Endothelial cell of umbilical vein (primary cell): Measurements from ENCODE around the gene HES6. TPM values are rescaled to one million over a fixed set of nuclear protein-coding genes. Genes with fewer than 3 reads are reported as not detected.
"Not testable (repeated sequence)": the region's sequence is repeated elsewhere in the genome, so short reads cannot be mapped to it uniquely, and the experiment has no call there.

Experiments used
- BruUV-seq: library from RNA; stranded (reverse); fragments of 400-500 nt; replicated peaks from 2 replicates; lab custom pipeline; 2021; lab: Mats Ljungman, UMichigan
- CTCF ChIA-PET: fragments of 300-600, 350-600 bp; sonication (Branson Sonifier 250); formaldehyde crosslinking; loops from one replicate; lab custom pipeline; 2021; ENCODE audit warnings: antibody characterized with exemption, inconsistent platforms; lab: Charles Lee
- POLR2A ChIA-PET: fragments of 300-600, 350-600 bp; sonication (Branson Sonifier 250); formaldehyde crosslinking; loops from one replicate; lab custom pipeline; 2021; ENCODE audit warnings: antibody characterized with exemption, inconsistent platforms; lab: Charles Lee
- DNase-seq: peaks from one replicate; pipeline ENCODE4 v3.0.0-alpha.2; 2011; ENCODE audit warnings: low read depth, low spot score
- FAIRE-seq: peaks from 2 replicates; lab custom pipeline; 2011; peaks lifted over from hg19 to GRCh38; lab: Jason Lieb, UNC
- H2AFZ ChIP-seq: 2 replicates; pipeline ENCODE4 v1.6.0; 2012; ENCODE audit warnings: low read depth, low read length, control low read depth, inconsistent platforms
- H3K27ac ChIP-seq: 2 replicates; pipeline ENCODE4 v1.5.1; 2011; ENCODE audit warnings: low read depth, mild to moderate bottlenecking, control low read depth, low read length, moderate library complexity; ENCODE audit not compliant: insufficient read depth
- H3K27me3 ChIP-seq, 2 experiments: 2 replicates each; pipeline versions ENCODE4 v1.6.0 to v1.6.1; 2011; ENCODE audit warnings: low read length in 2 of 2, mixed read lengths in 1 of 2; ENCODE audit not compliant: control insufficient read depth in 2 of 2, insufficient read depth in 2 of 2
- H3K36me3 ChIP-seq, 2 experiments: 2 replicates in 1 of 2; 3 replicates in 1 of 2; pipeline ENCODE4 v1.5.1; 2011; ENCODE audit warnings: low read length in 2 of 2, mild to moderate bottlenecking in 1 of 2, moderate library complexity in 1 of 2; ENCODE audit not compliant: control insufficient read depth in 2 of 2, insufficient read depth in 2 of 2; ENCODE audit errors: extremely low read depth in 1 of 2
- H3K4me1 ChIP-seq: 3 replicates; pipeline ENCODE4 v1.5.1; 2011; ENCODE audit warnings: mild to moderate bottlenecking, low read length; ENCODE audit not compliant: control insufficient read depth, insufficient read depth; ENCODE audit errors: extremely low read depth
- H3K4me2 ChIP-seq: 2 replicates; pipeline ENCODE4 v1.6.1; 2011; ENCODE audit warnings: low read length, control low read depth, mixed read lengths; ENCODE audit not compliant: insufficient read depth
- H3K4me3 ChIP-seq, 3 experiments: fragments of 200-600 bp in 1 of 3; sonication (generic), shearing (Covaris generic) in 1 of 3; replicated peaks in 1 of 3; 2 replicates each; pipeline ENCODE4 v1.5.1; 2011 to 2016; ENCODE audit warnings: control low read depth in 3 of 3, low read length in 3 of 3, mild to moderate bottlenecking in 2 of 3, inconsistent platforms in 1 of 3, low read depth in 1 of 3, moderate library complexity in 1 of 3; ENCODE audit not compliant: insufficient read depth in 1 of 3
- H3K79me2 ChIP-seq: 2 replicates; pipeline ENCODE4 v1.6.0; 2012; ENCODE audit warnings: low read length, inconsistent platforms; ENCODE audit not compliant: control insufficient read depth, insufficient read depth
- H3K9ac ChIP-seq: replicated peaks from 2 replicates; pipeline ENCODE3; 2011; ENCODE audit warnings: low read length, control low read depth; ENCODE audit not compliant: insufficient read depth; ENCODE audit errors: extremely low read depth
- H3K9me1 ChIP-seq: replicated peaks from 3 replicates; pipeline ENCODE4 v1.6.0; 2011; ENCODE audit warnings: mild to moderate bottlenecking, low read length; ENCODE audit not compliant: control insufficient read depth, insufficient read depth; ENCODE audit errors: extremely low read depth
- H3K9me3 ChIP-seq: replicated peaks from 2 replicates; pipeline ENCODE4 v1.5.1; 2012; ENCODE audit warnings: low read length, inconsistent platforms; ENCODE audit not compliant: control insufficient read depth, insufficient read depth
- H4K20me1 ChIP-seq: replicated peaks from 2 replicates; pipeline ENCODE3; 2011; ENCODE audit warnings: mild to moderate bottlenecking, low read length; ENCODE audit not compliant: control insufficient read depth, insufficient read depth; ENCODE audit errors: extremely low read depth
- CTCF ChIP-seq, 2 donors: IDR thresholded peaks; 1 replicate in 1 of 2; 2 replicates in 1 of 2; pipeline ENCODE4 v1.5.1; 2011; ENCODE audit warnings: low read length in 2 of 2, mild to moderate bottlenecking in 2 of 2, moderate library complexity in 2 of 2, control low read depth in 1 of 2, inconsistent platforms in 1 of 2, low read depth in 1 of 2; ENCODE audit not compliant: insufficient read depth in 1 of 2; ENCODE audit errors: extremely low read depth in 1 of 2
- EZH2 ChIP-seq: IDR thresholded peaks from 2 replicates; pipeline ENCODE4 v1.6.1; 2012; ENCODE audit warnings: borderline replicate concordance, low read depth, mild to moderate bottlenecking, moderate library complexity, low read length, inconsistent platforms; ENCODE audit not compliant: severe bottlenecking
- FOS ChIP-seq: IDR thresholded peaks from 2 replicates; pipeline ENCODE4 v1.6.1; 2011; ENCODE audit warnings: mild to moderate bottlenecking, low read length, moderate library complexity, borderline replicate concordance; ENCODE audit not compliant: insufficient read depth
- GATA2 ChIP-seq: IDR thresholded peaks from 2 replicates; pipeline ENCODE4 v1.7.0; 2011; ENCODE audit warnings: low read depth, mild to moderate bottlenecking, moderate library complexity, mixed read lengths, low read length; ENCODE audit not compliant: insufficient read length, insufficient read depth
- JUN ChIP-seq: IDR thresholded peaks from 2 replicates; pipeline ENCODE4 v1.6.1; 2011; ENCODE audit warnings: borderline replicate concordance, low read depth; ENCODE audit not compliant: insufficient read length, insufficient read depth
- MAX ChIP-seq: IDR thresholded peaks from 2 replicates; pipeline ENCODE4 v1.6.1; 2011; ENCODE audit not compliant: insufficient read depth, insufficient read length
- MYC ChIP-seq: IDR thresholded peaks from one replicate; pipeline ENCODE4 v1.6.1; 2011; ENCODE audit warnings: mild to moderate bottlenecking, low read depth, low read length
- POLR2A ChIP-seq: IDR thresholded peaks from 2 replicates; pipeline ENCODE4 v1.6.1; 2012; ENCODE audit warnings: low read depth, mild to moderate bottlenecking, control low read depth, low read length
- POLR2AphosphoS5 ChIP-seq: IDR thresholded peaks from 2 replicates; pipeline ENCODE4 v1.6.1; 2012; ENCODE audit warnings: low read depth, mild to moderate bottlenecking, control low read depth, low read length, moderate library complexity; ENCODE audit not compliant: insufficient read depth
- dilution Hi-C: fragments of 300-500 bp; cut with MboI; formaldehyde crosslinking; loops from one replicate; pipeline ENCODE4 v1.15.0; 2019; ENCODE audit warnings: low sequenced_read_pairs; ENCODE audit not compliant: extremely low pct_ligation_motif_present
- intact Hi-C: fragments of 100-400 bp; cut with micrococcal nuclease; formaldehyde crosslinking; loops from one replicate; pipeline ENCODE4 v1.10.0; 2022
- polyA plus RNA-seq, 4 experiments: library from polyadenylated mRNA; depleted of rRNA in 3 of 4; stranded (reverse) in 3 of 4; unstranded in 1 of 4; fragments of >200 nt; gene quantifications; 2 replicates each; pipeline versions ENCODE4 v1.2.1 to v1.2.3, GENCODE V29; 2011 to 2012; ENCODE audit warnings: missing spikeins in 1 of 4
- total RNA-seq: library from RNA; stranded (reverse); gene quantifications from 2 replicates; pipeline ENCODE4 v1.2.3, GENCODE V29; 2021

HES6 gene
- total and polyA plus RNA-seq, 2 donors (not counting 3 experiments of a cell fraction or from before 2014, with no cell fraction given) = 2.2 to 5.1 TPM

GRCh38 chr2:238272156-238272555, 32.3 kb upstream of the HES6 start:
- H3K27ac ChIP-seq = no peak overlapping the region
- CTCF ChIA-PET = interaction anchor here (1.8 kb wide), 1 partner anchor 33 kb away, joined by 5 read pairs; no protein-coding TSS in a partner anchor
- no peak for FAIRE-seq
- no peak overlapping the region for H3K4me2 ChIP-seq
- no peak overlapping the region for H3K4me3 ChIP-seq
- no TSS peak for BruUV-seq
- no peak for DNase-seq
- H3K9ac ChIP-seq = no peak overlapping the region
- no peak overlapping the region for H2AFZ ChIP-seq
- H3K36me3 ChIP-seq = peaks cover 0 to 5% of the 10 kb centered on the region in 2 experiments
- POLR2A ChIA-PET = no interaction called here
- no peaks in the 10 kb centered on the region for H3K27me3 ChIP-seq
- H4K20me1 ChIP-seq = no peaks in the 10 kb centered on the region
- no peaks in the 10 kb centered on the region for H3K79me2 ChIP-seq
- dilution Hi-C loops (no loop called here), intact Hi-C loops (no loop called here)
- H3K9me3 ChIP-seq = no peaks in the 10 kb centered on the region
- H3K9me1 ChIP-seq = no peaks in the 10 kb centered on the region
- no peaks in the 10 kb centered on the region for H3K4me1 ChIP-seq
- TF ChIP-seq POLR2A (no peak), FOS (no peak), MAX (no peak), EZH2 (no peak), POLR2AphosphoS5 (no peak), CTCF (IDR thresholded peaks at IDR 0.05; ENCODE audit: extremely low read depth in 1 of 2, insufficient read depth in 1 of 2, low read depth in 1 of 2, low read length in 2 of 2) (no peak), MYC (no peak), JUN (no peak), GATA2 (no peak)

GRCh38 chr2:238271686-238272085, 31.8 kb upstream of the HES6 start:
- H3K36me3 ChIP-seq, H3K9ac ChIP-seq, FAIRE-seq, H3K4me2 ChIP-seq, H2AFZ ChIP-seq, H3K4me1 ChIP-seq, H3K27ac ChIP-seq, intact Hi-C loops, BruUV-seq, H3K9me3 ChIP-seq, H3K79me2 ChIP-seq, H3K27me3 ChIP-seq, dilution Hi-C loops, DNase-seq, POLR2A ChIA-PET, H3K4me3 ChIP-seq, H4K20me1 ChIP-seq, H3K9me1 ChIP-seq: not testable (repeated sequence)
- CTCF ChIA-PET = interaction anchor here (1.8 kb wide), 1 partner anchor 34 kb away, joined by 5 read pairs; no protein-coding TSS in a partner anchor
